ENCODE results near the gene HNRNPD.
"Not testable (repeated sequence)": the region's sequence is repeated elsewhere in the genome, so short reads cannot be mapped to it uniquely, and the experiment has no call there.

HNRNPD gene

DNA sequence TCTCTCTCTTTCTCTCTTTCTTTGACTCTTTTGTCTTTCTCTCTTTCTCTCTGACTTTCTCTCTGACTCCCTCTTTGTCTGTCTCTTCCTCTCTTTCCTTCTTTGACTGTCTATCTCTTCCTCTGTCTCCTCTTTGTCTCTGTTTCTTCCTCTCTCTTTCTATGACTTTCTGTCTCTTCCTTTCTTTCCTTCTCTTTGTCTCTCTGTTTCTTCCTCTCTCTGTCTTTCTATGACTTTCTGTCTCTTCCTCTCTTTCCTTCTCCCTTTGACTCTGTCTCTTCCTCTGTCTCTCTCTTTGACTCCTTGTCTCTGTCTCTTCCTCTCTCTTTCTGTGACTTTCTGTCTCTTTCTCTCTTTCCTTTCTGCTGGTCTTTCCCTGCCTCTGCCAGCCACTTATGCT, 38.7 kb downstream of the HNRNPD start:
- TF ChIP-seq POLR2A (IDR thresholded peaks at IDR 0.05; ENCODE audit: extremely low read depth, insufficient read length): no peak
- TF ChIP-seq, protein P1, sequence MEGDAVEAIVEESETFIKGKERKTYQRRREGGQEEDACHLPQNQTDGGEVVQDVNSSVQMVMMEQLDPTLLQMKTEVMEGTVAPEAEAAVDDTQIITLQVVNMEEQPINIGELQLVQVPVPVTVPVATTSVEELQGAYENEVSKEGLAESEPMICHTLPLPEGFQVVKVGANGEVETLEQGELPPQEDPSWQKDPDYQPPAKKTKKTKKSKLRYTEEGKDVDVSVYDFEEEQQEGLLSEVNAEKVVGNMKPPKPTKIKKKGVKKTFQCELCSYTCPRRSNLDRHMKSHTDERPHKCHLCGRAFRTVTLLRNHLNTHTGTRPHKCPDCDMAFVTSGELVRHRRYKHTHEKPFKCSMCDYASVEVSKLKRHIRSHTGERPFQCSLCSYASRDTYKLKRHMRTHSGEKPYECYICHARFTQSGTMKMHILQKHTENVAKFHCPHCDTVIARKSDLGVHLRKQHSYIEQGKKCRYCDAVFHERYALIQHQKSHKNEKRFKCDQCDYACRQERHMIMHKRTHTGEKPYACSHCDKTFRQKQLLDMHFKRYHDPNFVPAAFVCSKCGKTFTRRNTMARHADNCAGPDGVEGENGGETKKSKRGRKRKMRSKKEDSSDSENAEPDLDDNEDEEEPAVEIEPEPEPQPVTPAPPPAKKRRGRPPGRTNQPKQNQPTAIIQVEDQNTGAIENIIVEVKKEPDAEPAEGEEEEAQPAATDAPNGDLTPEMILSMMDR (IDR thresholded peaks at IDR 0.05; ENCODE audit: low read depth, low read length): no peak
- TF ChIP-seq MYC (IDR thresholded peaks at IDR 0.05; ENCODE audit: low read depth, low read length): no peak
- TF ChIP-seq, protein P2, sequence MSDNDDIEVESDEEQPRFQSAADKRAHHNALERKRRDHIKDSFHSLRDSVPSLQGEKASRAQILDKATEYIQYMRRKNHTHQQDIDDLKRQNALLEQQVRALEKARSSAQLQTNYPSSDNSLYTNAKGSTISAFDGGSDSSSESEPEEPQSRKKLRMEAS (IDR thresholded peaks at IDR 0.05; ENCODE audit: low read depth, low read length): no peak
- no peak overlapping the region for H3K4me3 ChIP-seq (ENCODE audit: low read depth, low read length)
- no peak for DNase-seq (ENCODE audit: low read depth)

DNA sequence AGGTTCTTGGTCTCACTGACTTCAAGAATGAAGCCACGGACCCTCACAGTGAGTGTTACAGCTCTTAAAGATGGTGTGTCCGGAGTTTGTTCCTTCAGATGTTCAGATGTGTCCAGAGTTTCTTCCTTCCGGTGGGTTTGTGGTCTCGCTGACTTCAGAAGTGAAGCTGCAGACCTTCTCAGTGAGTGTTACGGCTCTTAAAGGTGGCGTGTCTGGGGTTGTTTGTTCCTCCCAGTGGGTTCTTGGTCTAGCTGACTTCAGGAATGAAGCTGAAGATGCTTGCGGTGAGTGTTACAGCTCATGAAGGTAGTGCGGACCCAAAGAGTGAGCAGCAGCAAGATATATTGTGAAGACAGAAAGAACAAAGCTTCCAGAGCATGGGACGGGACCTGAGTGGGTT, 40.1 kb downstream of the HNRNPD start:
- DNase-seq (ENCODE audit: low read depth): not testable (repeated sequence)

DNA sequence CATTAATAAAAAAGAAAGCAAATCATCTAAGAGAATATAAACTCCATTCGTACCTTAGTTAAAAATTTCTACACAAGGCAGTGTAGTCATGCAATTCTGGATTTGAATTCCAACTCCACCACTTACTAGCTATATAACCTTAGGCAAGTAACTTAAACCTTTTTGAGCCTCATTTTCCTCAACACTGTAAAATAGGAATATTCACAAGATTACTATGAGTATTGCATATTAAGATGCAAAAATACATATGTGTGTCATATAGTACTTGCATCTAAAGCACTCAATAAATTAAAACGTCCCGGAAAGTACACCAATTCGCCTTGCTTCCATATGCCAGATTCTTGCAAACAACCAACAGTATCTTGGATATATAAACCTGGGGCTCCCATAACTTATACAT, 42.0 kb downstream of the HNRNPD start:
- TF ChIP-seq, protein P2 (IDR thresholded peaks at IDR 0.05; ENCODE audit: low read depth, low read length): no peak
- TF ChIP-seq, protein P1 (IDR thresholded peaks at IDR 0.05; ENCODE audit: low read depth, low read length): no peak
- TF ChIP-seq POLR2A (IDR thresholded peaks at IDR 0.05; ENCODE audit: extremely low read depth, insufficient read length) (no peak), MYC (IDR thresholded peaks at IDR 0.05; ENCODE audit: low read depth, low read length) (no peak)
- no peak overlapping the region for H3K4me3 ChIP-seq (ENCODE audit: low read depth, low read length)
- DNase-seq (ENCODE audit: low read depth): no peak

More for the DNA sequence above, 40.1 kb downstream of the HNRNPD start:
- H3K4me3 ChIP-seq (ENCODE audit: low read depth, low read length): not testable (repeated sequence)

DNA sequence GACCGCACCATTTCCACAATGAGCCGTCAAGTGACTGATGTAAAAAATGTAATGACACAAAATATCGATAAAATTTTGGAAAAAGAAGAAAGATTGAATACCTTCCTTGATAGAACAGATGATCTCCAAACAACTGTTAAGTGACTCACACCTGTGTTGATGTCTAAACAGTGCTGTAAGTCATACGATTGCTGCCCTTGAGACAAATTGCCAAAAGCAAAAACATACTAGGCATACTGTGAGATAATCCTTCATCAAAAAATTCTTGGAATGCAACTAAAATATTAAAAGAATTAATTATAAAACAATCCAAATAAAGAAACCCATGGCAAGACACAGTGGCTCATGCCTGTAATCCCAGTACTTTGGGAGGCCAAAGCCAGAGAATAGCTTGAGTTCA, 53.4 kb downstream of the HNRNPD start:
- no peak overlapping the region for H3K4me3 ChIP-seq (ENCODE audit: low read depth, low read length)
- TF ChIP-seq, protein P1 (IDR thresholded peaks at IDR 0.05; ENCODE audit: low read depth, low read length): no peak
- no peak for DNase-seq (ENCODE audit: low read depth)

DNA sequence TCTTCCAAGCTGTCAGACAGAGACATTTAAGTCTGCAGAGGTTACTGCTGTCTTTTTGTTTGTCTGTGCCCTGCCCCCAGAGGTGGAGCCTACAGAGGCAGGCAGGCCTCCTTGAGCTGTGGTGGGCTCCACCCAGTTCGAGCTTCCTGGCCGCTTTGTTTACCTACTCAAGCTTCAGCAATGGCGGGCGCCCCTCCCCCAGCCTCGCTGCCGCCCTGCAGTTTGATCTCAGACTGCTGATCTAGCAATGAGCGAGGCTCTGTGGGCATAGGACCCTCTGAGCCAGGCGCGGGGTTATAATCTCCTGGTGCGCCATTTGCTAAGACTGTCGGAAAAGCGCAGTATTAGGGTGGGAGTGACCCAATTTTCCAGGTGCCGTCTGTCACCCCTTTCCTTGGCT, 70.7 kb downstream of the HNRNPD start:
- DNase-seq (ENCODE audit: low read depth); H3K4me3 ChIP-seq (ENCODE audit: low read depth, low read length): not testable (repeated sequence)
